HepG2 (cell line): Measurements from ENCODE around the gene TXNDC9. TPM values are rescaled to one million over a fixed set of nuclear protein-coding genes. Genes with fewer than 3 reads are reported as not detected.

Experiments used
- CBX5 ChIP-seq: sonication (generic); formaldehyde crosslinking; IDR thresholded peaks from 2 replicates; pipeline ENCODE4 v1.4.0; 2020; ENCODE audit warnings: missing genetic modification reagents, borderline replicate concordance
- ERF ChIP-seq: IDR thresholded peaks from 2 replicates; pipeline ENCODE4 v1.6.1; 2018; ENCODE audit warnings: missing biosample characterization, missing genetic modification reagents
- GMEB2 ChIP-seq: IDR thresholded peaks from 2 replicates; pipeline ENCODE4 v1.6.1; 2016; ENCODE audit warnings: missing biosample characterization, missing genetic modification reagents, low read depth
- HOXA9 ChIP-seq: sonication (generic); formaldehyde crosslinking; IDR thresholded peaks from 2 replicates; pipeline ENCODE4 v1.8.1; 2022; ENCODE audit warnings: missing genetic modification reagents, mild to moderate bottlenecking, moderate library complexity, borderline replicate concordance
- RAD51 ChIP-seq: fragments of 450-650 bp; IDR thresholded peaks from 2 replicates; pipeline ENCODE4 v1.6.1; 2016; ENCODE audit warnings: borderline replicate concordance
- REPIN1 ChIP-seq: sonication (generic); formaldehyde crosslinking; IDR thresholded peaks from 2 replicates; pipeline ENCODE4 v1.8.0; 2022; ENCODE audit warnings: missing genetic modification reagents, low read depth, mild to moderate bottlenecking, borderline replicate concordance
- THYN1 ChIP-seq: sonication (generic); formaldehyde crosslinking; IDR thresholded peaks from 2 replicates; pipeline ENCODE4 v1.8.1; 2023; ENCODE audit warnings: low read depth, mild to moderate bottlenecking, moderate library complexity, missing genetic modification reagents, borderline replicate concordance
- ZBTB46 ChIP-seq: sonication (generic); formaldehyde crosslinking; IDR thresholded peaks from 2 replicates; pipeline ENCODE4 v1.4.0; 2020; ENCODE audit warnings: mild to moderate bottlenecking, missing genetic modification reagents, borderline replicate concordance
- ZFP1 ChIP-seq: IDR thresholded peaks from 2 replicates; pipeline ENCODE4 v1.6.1; 2016
- ZNF276 ChIP-seq: sonication (generic); formaldehyde crosslinking; IDR thresholded peaks from 2 replicates; pipeline ENCODE4 v1.4.0; 2020; ENCODE audit warnings: mild to moderate bottlenecking, low read depth, missing genetic modification reagents
- ZNF292 ChIP-seq: sonication (generic); formaldehyde crosslinking; IDR thresholded peaks from 2 replicates; pipeline ENCODE4 v1.8.1; 2022; ENCODE audit warnings: mild to moderate bottlenecking, low read depth, missing genetic modification reagents, borderline replicate concordance
- ZNF383 ChIP-seq: sonication (generic); formaldehyde crosslinking; IDR thresholded peaks from 2 replicates; pipeline ENCODE4 v1.4.0; 2020; ENCODE audit warnings: missing genetic modification reagents, mild to moderate bottlenecking, borderline replicate concordance
- ZNF766 ChIP-seq: sonication (generic); formaldehyde crosslinking; IDR thresholded peaks from 2 replicates; pipeline ENCODE4 v1.5.0; 2020; ENCODE audit warnings: missing genetic modification reagents, borderline replicate concordance
- ZSCAN25 ChIP-seq: sonication (generic); formaldehyde crosslinking; IDR thresholded peaks from 2 replicates; pipeline ENCODE4 v1.8.0; 2022; ENCODE audit warnings: mild to moderate bottlenecking, missing genetic modification reagents
- polyA plus RNA-seq, 8 experiments: library from polyadenylated mRNA; depleted of rRNA in 3 of 8; stranded (reverse) in 7 of 8; unstranded in 1 of 8; fragments of >200 nt; fragmentation: Illumina TruSeq in 4 of 8; extraction: Trizol in 4 of 8; gene quantifications; 2 replicates each; pipeline versions ENCODE4 v1.2.1 to v1.2.3, GENCODE V29; 2011 to 2016; ENCODE audit warnings: low read depth in 4 of 8, missing spikeins in 1 of 8, mixed read lengths in 1 of 8; ENCODE audit not compliant: insufficient read depth in 1 of 8
- total RNA-seq, 5 experiments: library from RNA; depleted of rRNA; stranded (reverse); fragments of >200 nt; fragmentation: Illumina TruSeq; extraction: Trizol; gene quantifications; 2 replicates each; pipeline ENCODE4 v1.2.3, GENCODE V29; 2016; ENCODE audit warnings: low read depth in 1 of 5
- TF ChIP-seq, protein P1 (sequence below): sonication (generic); formaldehyde crosslinking; IDR thresholded peaks from 2 replicates; pipeline ENCODE4 v1.8.1; 2023; ENCODE audit warnings: mild to moderate bottlenecking, inconsistent platforms, moderate library complexity, missing genetic modification reagents, borderline replicate concordance
- TF ChIP-seq, protein P2 (sequence below): sonication (generic); formaldehyde crosslinking; conservative IDR thresholded peaks from 2 replicates; pipeline ENCODE4 v1.8.0; 2022; ENCODE audit warnings: missing genetic modification reagents

Gene TXNDC9
- total and polyA plus RNA-seq, 2 of the 13 experiments (the other 11 are each of a cell fraction or from before 2014, with no cell fraction given) = 35.2 to 94.6 TPM

DNA sequence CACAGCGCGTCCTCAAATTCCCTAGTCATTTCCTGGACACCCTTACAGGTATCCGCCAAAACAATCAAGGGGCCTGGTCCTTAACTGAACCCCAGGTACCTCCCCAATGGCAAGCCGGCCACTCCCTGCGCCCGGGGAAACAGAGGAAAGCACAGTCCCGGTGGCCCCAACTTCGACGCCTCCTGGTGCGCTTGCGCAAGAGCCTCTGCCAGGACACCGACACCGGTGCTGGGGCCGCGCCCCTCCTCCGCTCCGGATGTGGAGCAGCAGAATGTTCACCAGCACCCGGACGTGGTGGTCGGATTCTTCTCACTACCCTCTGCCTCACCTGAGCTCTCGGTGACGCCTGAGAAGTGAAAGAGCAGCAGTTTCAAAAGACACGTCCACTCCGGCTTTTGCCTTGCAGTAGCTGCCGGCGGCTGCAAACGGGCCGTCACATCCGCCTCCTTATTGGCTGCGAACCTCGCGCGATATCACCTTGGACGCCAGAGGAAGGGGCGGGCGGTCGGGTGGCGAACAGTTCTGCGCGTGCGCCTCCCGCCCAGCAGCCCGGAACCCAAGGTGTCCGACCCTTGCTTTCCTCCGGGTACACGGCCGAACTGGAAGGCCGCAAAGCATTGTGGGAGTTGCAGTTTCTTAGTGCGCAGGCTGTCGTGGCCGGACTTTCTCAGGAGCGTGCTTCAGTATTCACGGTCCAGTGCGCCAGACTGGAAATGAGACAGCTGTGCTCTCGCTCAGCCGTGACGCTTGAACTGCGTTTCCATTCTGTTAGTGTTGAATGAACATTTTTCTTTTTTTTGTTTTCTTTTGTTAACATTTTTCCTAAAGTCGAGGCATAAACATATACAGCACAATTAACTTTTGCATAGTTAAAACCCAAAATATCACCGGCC lies at the start of gene TXNDC9 (continued):
- TF ChIP-seq ZBTB46 (CRISPR knock-in tag) (no peak), REPIN1 (CRISPR knock-in tag) (peak; percentile 95), ZNF276 (CRISPR knock-in tag) (peak; percentile 51; the same call in 1 of the 2 replicates), ZFP1 (CRISPR knock-in tag) (no peak; the same call in 1 of the 2 replicates), ZSCAN25 (CRISPR knock-in tag) (peak; percentile 76), GMEB2 (CRISPR knock-in tag) (peak; percentile 91), CBX5 (CRISPR knock-in tag) (peak; percentile 59; the same call in 1 of the 2 replicates), ZNF766 (no peak), ERF (peak; percentile 95), RAD51 (no peak), ZNF292 (peak; percentile 87), ZNF383 (no peak), HOXA9 (CRISPR knock-in tag) (no peak), THYN1 (peak; percentile 31; the same call in 1 of the 2 replicates)
- TF ChIP-seq, protein P1, sequence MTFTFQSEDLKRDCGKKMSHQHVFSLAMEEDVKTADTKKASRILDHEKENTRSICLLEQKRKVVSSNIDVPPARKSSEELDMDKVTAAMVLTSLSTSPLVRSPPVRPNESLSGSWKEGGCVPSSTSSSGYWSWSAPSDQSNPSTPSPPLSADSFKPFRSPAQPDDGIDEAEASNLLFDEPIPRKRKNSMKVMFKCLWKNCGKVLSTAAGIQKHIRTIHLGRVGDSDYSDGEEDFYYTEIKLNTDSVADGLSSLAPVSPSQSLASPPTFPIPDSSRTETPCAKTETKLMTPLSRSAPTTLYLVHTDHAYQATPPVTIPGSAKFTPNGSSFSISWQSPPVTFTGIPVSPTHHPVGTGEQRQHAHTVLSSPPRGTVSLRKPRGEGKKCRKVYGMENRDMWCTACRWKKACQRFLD (CRISPR knock-in tag) = peak; percentile 85
- TF ChIP-seq, protein P2, sequence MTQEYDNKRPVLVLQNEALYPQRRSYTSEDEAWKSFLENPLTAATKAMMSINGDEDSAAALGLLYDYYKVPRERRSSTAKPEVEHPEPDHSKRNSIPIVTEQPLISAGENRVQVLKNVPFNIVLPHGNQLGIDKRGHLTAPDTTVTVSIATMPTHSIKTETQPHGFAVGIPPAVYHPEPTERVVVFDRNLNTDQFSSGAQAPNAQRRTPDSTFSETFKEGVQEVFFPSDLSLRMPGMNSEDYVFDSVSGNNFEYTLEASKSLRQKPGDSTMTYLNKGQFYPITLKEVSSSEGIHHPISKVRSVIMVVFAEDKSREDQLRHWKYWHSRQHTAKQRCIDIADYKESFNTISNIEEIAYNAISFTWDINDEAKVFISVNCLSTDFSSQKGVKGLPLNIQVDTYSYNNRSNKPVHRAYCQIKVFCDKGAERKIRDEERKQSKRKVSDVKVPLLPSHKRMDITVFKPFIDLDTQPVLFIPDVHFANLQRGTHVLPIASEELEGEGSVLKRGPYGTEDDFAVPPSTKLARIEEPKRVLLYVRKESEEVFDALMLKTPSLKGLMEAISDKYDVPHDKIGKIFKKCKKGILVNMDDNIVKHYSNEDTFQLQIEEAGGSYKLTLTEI (CRISPR knock-in tag) = no peak
